Inferior parietal cortex (tissue), 1 donor: ENCODE results near the gene ATP8A1.
"Not testable (repeated sequence)": the region's sequence is repeated elsewhere in the genome, so short reads cannot be mapped to it uniquely, and the experiment has no call there.

ENCODE experiments used
- DNase-seq: peaks from one replicate; pipeline ENCODE4 v3.0.0-alpha.2; 2016; ENCODE audit errors: extremely low spot score

The ATP8A1 gene

GRCh38 chr4:42501624-42502401 lies 155.1 kb downstream of the ATP8A1 start:
- no peak for DNase-seq

DNA sequence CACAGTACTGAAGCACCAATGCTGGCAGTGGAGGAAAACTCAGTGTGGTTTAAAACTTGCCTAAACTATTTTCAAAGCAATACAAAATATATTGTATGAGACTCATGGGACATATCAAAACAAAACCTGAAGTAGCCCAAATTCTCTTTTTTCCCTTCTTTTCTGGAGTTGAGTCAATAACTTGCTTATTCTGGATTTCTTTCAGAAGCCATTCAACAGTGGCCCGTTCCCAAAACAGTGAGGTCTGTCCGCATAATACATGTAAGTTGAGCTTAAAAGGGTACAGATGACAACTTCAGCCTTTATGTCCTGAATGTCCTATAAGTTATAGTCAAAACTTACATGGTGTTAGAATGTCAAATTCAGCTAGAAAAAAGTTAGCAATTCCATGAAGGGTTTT lies 158.9 kb downstream of the ATP8A1 start:
- DNase-seq: no peak

DNA sequence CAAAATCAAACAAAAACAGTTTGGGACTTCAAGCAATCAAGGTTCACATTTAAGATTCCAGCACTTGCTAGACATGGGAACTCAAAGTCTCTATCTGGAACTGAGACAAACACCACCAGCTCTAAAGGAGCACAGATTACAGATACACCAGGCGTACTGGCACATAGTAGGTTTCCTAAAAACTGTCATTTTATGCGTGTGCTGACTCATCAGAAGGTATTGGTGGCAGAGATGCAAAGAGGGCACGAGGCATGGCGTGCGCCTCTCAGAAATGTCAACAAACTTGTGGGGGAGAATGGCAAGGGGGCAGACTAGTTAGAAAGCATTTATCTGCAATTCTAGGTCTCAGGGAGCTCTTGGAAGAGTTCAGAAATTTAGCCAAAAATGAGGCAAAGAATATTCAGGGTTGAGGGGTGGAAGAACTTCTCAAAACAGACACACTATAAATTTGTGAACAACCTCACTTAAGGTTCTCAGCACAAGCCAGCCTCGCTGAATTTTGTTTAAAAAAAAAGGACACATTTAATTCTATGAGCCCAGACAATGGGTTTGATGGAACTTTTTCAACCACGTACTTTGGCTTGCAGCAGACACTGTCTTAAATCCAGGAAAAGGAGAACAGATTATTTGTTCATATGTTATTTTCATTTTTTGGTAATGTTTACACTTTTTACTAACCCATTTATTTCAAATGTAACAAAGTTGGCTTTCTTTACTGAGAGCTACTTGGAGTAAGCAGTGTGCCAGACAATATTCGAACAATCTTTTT lies 159.6 kb downstream of the ATP8A1 start:
- no peak for DNase-seq

DNA sequence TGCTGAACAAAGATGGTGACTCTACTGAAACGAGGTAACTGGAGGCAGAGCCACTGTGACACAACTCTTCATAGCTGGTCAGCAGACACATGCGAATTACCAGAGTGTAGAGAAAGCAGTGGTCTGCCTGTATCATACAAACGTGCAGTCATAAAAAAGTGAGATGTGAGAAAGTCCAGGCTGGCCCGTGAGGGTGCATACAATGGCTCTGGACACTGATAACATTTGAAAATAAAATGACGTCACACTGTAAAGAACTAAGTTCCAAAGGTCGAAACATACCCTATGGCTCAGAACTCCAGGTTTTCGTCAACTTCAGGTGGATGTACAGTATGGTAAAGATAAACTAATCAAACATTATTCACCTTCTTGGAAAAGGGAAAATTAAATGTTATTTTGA lies 163.9 kb downstream of the ATP8A1 start:
- no peak for DNase-seq

DNA sequence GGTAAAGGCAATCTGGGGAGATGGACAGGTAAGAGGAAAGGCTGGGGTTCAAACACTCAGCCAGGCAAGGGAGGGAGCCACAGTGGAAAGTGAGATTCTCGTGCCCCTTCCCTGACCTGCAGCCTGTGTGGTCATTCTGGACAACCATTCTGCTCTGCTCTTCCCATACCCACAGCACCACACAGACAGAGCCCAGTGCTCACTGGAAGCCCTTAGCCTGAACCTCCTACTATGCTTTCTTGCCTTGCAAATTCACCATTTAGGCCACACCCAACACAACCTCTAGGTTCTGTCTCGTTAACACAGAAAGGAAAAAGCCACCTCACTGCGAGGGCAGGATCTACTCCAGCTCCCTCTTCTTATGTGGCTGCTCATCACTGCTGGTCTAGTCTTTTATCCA lies 166.9 kb downstream of the ATP8A1 start:
- no peak for DNase-seq

DNA sequence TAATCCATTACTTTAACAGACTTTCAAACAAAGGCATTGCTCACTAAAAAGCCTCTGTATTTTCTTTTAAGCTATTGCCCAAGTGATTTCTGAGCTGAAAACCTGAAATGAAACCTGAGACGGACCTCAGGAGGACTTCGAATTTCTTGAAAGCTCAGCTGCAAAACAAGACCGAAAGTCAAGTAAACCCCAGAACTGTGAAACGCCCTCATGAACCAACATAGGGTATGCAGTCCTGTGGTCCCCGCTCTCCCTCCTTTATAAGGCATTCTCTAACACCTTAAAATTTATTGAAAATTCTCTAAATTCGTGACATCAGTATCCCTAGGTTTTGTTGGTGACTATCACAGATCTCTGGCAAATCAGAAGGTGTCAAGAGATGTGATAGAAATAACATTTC lies 167.8 kb downstream of the ATP8A1 start:
- DNase-seq: no peak

GRCh38 chr4:42488554-42488953 lies 168.4 kb downstream of the ATP8A1 start:
- no peak for DNase-seq

- DNase-seq: no peak
These were observed 168.8 kb downstream of the ATP8A1 start for GRCh38 chr4:42488114-42488513.

GRCh38 chr4:42487230-42487629 lies 169.7 kb downstream of the ATP8A1 start:
- no peak for DNase-seq

GRCh38 chr4:42486156-42486555 lies 170.7 kb downstream of the ATP8A1 start:
- not testable (repeated sequence) for DNase-seq

- DNase-seq: no peak
These were observed 172.3 kb downstream of the ATP8A1 start for GRCh38 chr4:42484630-42485029.

- DNase-seq: no peak
These were observed 173.2 kb downstream of the ATP8A1 start for GRCh38 chr4:42483426-42484379.

- no peak for DNase-seq
These were observed 174.2 kb downstream of the ATP8A1 start for GRCh38 chr4:42482516-42483327.

- DNase-seq: no peak
These were observed 176.2 kb downstream of the ATP8A1 start for GRCh38 chr4:42480717-42481116.

DNA sequence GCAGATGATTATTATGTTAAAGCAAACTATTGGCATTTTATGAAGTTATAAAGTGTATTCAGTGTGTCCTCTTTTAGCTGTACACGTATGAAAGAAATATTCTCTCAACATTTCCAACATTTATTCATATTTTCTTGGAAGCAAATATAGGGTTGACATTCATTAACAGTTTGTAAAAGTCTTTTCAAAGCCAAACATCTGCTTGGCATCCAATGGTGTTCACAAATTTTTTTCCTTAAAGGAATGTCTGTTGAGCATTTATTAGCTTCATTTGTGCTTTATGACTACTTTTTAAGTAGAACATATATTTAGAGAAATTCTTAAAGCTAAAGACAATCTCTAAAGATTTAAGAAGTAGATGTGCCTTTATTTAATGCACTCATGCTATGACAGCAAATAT lies 176.6 kb downstream of the ATP8A1 start:
- no peak for DNase-seq

- no peak for DNase-seq
These were observed 178.0 kb downstream of the ATP8A1 start for GRCh38 chr4:42478946-42479345.

DNA sequence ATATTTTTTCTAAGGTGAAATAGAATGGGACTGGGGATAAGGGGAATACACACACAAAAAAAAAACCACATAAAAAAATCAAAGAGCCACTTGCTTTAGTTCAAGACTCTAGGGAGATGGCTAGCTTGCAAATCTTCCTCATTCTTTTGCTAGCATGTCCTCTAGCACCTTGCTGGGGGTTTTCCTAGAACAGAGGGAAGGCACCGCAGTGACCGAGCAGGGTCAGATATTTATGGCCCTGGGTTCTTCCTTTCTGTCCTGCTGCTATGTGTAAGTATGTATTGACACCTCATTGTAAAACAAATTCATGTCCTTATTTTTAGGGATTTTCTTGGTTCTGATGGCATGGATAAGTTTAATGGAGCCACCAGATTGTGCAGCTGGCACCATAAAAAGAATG lies 178.4 kb downstream of the ATP8A1 start:
- no peak for DNase-seq

- no peak for DNase-seq
These were observed 182.5 kb downstream of the ATP8A1 start for GRCh38 chr4:42474406-42474805.

DNA sequence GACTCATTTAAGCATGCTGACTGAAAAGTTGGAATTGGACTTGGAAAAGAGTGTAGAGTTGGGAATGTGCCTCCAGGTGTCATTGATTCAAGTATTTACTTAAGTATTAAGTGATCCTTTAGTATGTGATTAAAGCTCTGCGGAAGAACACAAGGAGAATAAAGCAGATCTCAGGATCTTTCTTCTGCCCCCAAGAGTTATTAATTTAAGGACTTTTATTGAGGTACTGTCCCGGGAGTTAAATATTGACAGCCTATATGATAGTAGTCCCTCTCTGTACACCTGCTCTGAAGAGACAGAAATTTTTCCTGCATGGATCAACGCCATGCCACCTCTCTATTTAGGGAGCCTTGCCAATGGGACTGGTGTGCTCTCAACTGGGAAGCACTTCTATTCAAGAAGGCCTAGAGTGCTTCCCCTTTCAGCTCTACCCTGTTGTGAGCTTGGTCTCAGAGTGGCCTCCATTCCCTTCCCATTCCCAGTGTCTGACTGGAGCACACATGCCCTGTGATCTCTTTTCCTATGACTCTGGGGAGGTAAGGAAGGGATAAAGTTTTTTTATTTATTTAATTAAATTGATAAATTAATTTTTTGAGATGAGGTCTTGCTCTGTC lies 183.7 kb downstream of the ATP8A1 start:
- no peak for DNase-seq

DNA sequence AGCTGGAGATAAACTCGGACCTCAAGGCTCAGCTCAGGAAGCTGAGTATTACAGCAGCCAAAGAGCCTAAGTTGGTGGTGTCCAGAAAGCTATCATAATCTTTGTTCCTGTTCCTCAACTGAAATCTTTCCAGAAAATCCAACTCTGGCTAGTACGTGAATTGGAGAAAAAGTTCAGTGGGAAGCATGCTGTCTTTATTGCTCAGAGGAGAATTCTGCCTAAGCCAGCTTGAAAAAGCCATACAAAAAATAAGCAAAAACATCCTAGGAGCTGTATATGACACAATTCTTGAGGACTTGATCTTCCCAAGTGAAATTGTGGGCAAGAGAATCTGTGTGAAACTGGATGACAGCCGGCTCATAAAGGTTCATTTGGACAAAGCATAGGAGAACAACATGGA lies 185.0 kb downstream of the ATP8A1 start:
- no peak for DNase-seq

DNA sequence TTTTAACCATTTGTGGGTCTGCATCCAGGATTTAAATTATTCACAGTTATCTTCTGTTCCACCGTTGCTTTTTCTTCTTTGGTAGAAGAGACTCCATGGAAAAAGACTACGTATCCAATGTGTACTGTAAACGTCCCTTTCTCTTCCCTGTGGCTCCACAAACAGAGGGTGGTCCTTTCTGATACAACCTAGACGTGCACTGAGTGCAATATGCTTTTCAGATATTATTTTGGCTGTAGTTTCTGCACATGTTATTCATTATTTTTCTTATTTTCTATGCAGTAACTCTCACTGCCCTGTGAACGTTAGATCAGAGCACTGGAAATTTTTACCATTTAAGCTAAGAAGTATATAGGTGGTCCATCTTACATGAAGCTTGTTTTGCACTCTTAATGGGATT lies 186.9 kb downstream of the ATP8A1 start:
- no peak for DNase-seq
